ENCODE results near the gene PRKAR2B. TPM values are rescaled to one million over a fixed set of nuclear protein-coding genes. Genes with fewer than 3 reads are reported as not detected.

The PRKAR2B gene
- total and polyA plus RNA-seq, 2 experiments from 2014 or later: 14.8 to 31.5 TPM

DNA sequence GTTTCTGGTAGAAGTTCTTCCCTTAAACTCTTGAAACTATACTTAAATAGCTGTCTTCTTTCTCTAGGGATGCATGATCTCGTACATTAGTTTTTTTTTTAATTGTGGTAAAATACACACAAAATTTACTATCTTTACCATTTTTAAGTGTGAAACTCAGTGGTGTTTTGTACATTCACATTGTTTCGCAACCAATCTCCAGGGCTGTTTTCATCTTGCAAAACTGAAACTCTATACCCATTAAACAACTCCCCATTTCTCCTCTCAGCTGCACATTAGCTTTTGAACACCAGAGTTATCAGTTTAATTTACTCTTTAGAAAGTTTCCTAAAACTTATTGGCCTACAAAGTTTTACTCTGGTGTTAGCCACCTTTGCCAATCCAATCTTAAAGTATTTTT lies 45.5 kb upstream of the PRKAR2B start:
- Histone ChIP-seq H3K27me3 (no peaks in the 10 kb centered on the region), H3K4me1 (ENCODE audit: insufficient read depth) (no peaks in the 10 kb centered on the region), H3K9me3 (ENCODE audit: low read depth) (no peaks in the 10 kb centered on the region), H2AFZ (no peak overlapping the region), H3K4me2 (no peak overlapping the region), H3K27ac (no peak overlapping the region), H3K36me3 (replicated peaks; ENCODE audit: insufficient read depth, low read depth) (no peaks in the 10 kb centered on the region), H3K79me2 (no peaks in the 10 kb centered on the region), H3K9me2 (replicated peaks; ENCODE audit: insufficient read depth) (no peaks in the 10 kb centered on the region), H3K4me3 (no peak overlapping the region), H4K20me1 (ENCODE audit: insufficient read depth, poor library complexity, severe bottlenecking) (no peaks in the 10 kb centered on the region)
- WGBS (ENCODE audit: low lambda C conversion rate, missing lambda C conversion rate): 89% methylated on average over 2 of the region's 2 CpGs
- TF ChIP-seq EZH2phosphoT487 (IDR thresholded peaks at IDR 0.05; ENCODE audit: low read depth, severe bottlenecking, unreplicated experiment): no peak
- TF ChIP-seq CTCF (IDR thresholded peaks at IDR 0.05; ENCODE audit: poor library complexity): no peak
- no peak for TF ChIP-seq EZH2 (IDR thresholded peaks at IDR 0.05; ENCODE audit: borderline replicate concordance)
- no peak for DNase-seq (ENCODE audit: low spot score)

- H3K9me2 ChIP-seq (replicated peaks; ENCODE audit: insufficient read depth): no peaks in the 10 kb centered on the region
- H4K20me1 ChIP-seq (ENCODE audit: insufficient read depth, poor library complexity, severe bottlenecking): no peaks in the 10 kb centered on the region
- no peak overlapping the region for H2AFZ ChIP-seq
- H3K79me2 ChIP-seq: no peaks in the 10 kb centered on the region
- no peaks in the 10 kb centered on the region for H3K9me3 ChIP-seq (ENCODE audit: low read depth)
- TF ChIP-seq EZH2 (IDR thresholded peaks at IDR 0.05; ENCODE audit: borderline replicate concordance) (no peak), EZH2phosphoT487 (IDR thresholded peaks at IDR 0.05; ENCODE audit: low read depth, severe bottlenecking, unreplicated experiment) (no peak), CTCF (IDR thresholded peaks at IDR 0.05; ENCODE audit: poor library complexity) (no peak)
- no peak overlapping the region for H3K27ac ChIP-seq
- WGBS (ENCODE audit: low lambda C conversion rate, missing lambda C conversion rate): 97% methylated on average over 2 of the region's 2 CpGs
- H3K36me3 ChIP-seq (replicated peaks; ENCODE audit: insufficient read depth, low read depth): no peaks in the 10 kb centered on the region
- H3K4me1 ChIP-seq (ENCODE audit: insufficient read depth): no peaks in the 10 kb centered on the region
- no peak overlapping the region for H3K4me3 ChIP-seq
- H3K27me3 ChIP-seq: no peaks in the 10 kb centered on the region
- H3K4me2 ChIP-seq: no peak overlapping the region
- no peak for DNase-seq (ENCODE audit: low spot score)
These were observed 43.0 kb upstream of the PRKAR2B start for GRCh38 chr7:107001490-107001889.

DNA sequence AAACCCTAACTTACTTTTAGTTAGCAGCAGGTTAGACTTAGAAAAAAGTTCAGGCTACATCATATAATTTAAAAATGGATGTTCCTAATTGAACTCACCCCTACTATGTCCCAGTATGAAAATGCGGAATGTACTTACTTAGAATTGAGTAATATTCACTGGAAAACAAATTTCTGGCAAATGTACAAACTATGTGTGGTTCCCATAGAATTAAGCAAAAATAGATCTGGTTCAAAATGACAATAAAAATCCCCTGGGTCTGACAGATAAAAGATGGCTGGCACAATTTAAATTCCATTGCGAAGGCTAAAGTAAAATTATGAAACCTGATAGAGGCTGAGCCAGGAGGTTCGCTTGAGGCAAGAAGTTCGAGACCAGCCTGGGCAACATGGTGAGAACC lies 42.4 kb upstream of the PRKAR2B start:
- Histone ChIP-seq H3K27me3 (no peaks in the 10 kb centered on the region), H2AFZ (no peak overlapping the region), H3K27ac (no peak overlapping the region), H3K9me3 (ENCODE audit: low read depth) (no peaks in the 10 kb centered on the region), H3K4me3 (no peak overlapping the region), H3K9me2 (replicated peaks; ENCODE audit: insufficient read depth) (no peaks in the 10 kb centered on the region), H3K4me2 (no peak overlapping the region), H3K4me1 (ENCODE audit: insufficient read depth) (no peaks in the 10 kb centered on the region), H4K20me1 (ENCODE audit: insufficient read depth, poor library complexity, severe bottlenecking) (no peaks in the 10 kb centered on the region), H3K79me2 (no peaks in the 10 kb centered on the region), H3K36me3 (replicated peaks; ENCODE audit: insufficient read depth, low read depth) (no peaks in the 10 kb centered on the region)
- no peak for DNase-seq (ENCODE audit: low spot score)
- TF ChIP-seq EZH2 (IDR thresholded peaks at IDR 0.05; ENCODE audit: borderline replicate concordance) (no peak), CTCF (IDR thresholded peaks at IDR 0.05; ENCODE audit: poor library complexity) (no peak), EZH2phosphoT487 (IDR thresholded peaks at IDR 0.05; ENCODE audit: low read depth, severe bottlenecking, unreplicated experiment) (no peak)
- WGBS (ENCODE audit: low lambda C conversion rate, missing lambda C conversion rate): 95% methylated on average over 4 of the region's 4 CpGs

- Histone ChIP-seq H3K27ac (no peak overlapping the region), H3K9me3 (ENCODE audit: low read depth) (no peaks in the 10 kb centered on the region), H3K27me3 (no peaks in the 10 kb centered on the region), H2AFZ (no peak overlapping the region), H3K4me2 (no peak overlapping the region), H3K79me2 (no peaks in the 10 kb centered on the region), H3K9me2 (replicated peaks; ENCODE audit: insufficient read depth) (no peaks in the 10 kb centered on the region), H3K4me3 (no peak overlapping the region), H3K36me3 (replicated peaks; ENCODE audit: insufficient read depth, low read depth) (no peaks in the 10 kb centered on the region), H3K4me1 (ENCODE audit: insufficient read depth) (no peaks in the 10 kb centered on the region), H4K20me1 (ENCODE audit: insufficient read depth, poor library complexity, severe bottlenecking) (no peaks in the 10 kb centered on the region)
- DNase-seq (ENCODE audit: low spot score): no peak
- WGBS (ENCODE audit: low lambda C conversion rate, missing lambda C conversion rate): 80% methylated on average over 3 of the region's 3 CpGs
- TF ChIP-seq EZH2phosphoT487 (IDR thresholded peaks at IDR 0.05; ENCODE audit: low read depth, severe bottlenecking, unreplicated experiment) (no peak), CTCF (IDR thresholded peaks at IDR 0.05; ENCODE audit: poor library complexity) (no peak), EZH2 (IDR thresholded peaks at IDR 0.05; ENCODE audit: borderline replicate concordance) (no peak)
These were observed 41.9 kb upstream of the PRKAR2B start for GRCh38 chr7:107002529-107002998.

Data from hepatocyte (in vitro differentiated cells).